Adrenal gland (tissue), 12 donors: ENCODE measurements around the gene SNX1. TPM values are rescaled to one million over a fixed set of nuclear protein-coding genes. Genes with fewer than 3 reads are reported as not detected.
"Not testable (repeated sequence)": the region's sequence is repeated elsewhere in the genome, so short reads cannot be mapped to it uniquely, and the experiment has no call there.

Source experiments
- DNase-seq, 7 donors: peaks; one replicate each; pipeline ENCODE4 v3.0.0-alpha.2; 2019 to 2020
- H3K27ac ChIP-seq, 5 donors: fragments of 200-600 bp; sonication (generic) in 4 of 5; 1 replicate in 3 of 5; 2 replicates in 2 of 5; pipeline versions ENCODE4 v1.5.1 to v1.8.0; 2016 to 2020; ENCODE audit warnings: mild to moderate bottlenecking in 1 of 5
- H3K27me3 ChIP-seq: fragments of 200-600 bp; 2 replicates; pipeline ENCODE4 v1.8.0; 2021
- H3K36me3 ChIP-seq, 2 donors: fragments of 200-600 bp; replicated peaks in 1 of 2; 1 replicate in 1 of 2; 2 replicates in 1 of 2; pipeline versions ENCODE4 v1.5.1 to v1.8.0; 2018 to 2022
- H3K4me1 ChIP-seq, 2 donors: fragments of 200-600 bp; replicated peaks in 1 of 2; 1 replicate in 1 of 2; 2 replicates in 1 of 2; pipeline versions ENCODE4 v1.5.1 to v1.8.0; 2018 to 2021
- H3K4me3 ChIP-seq, 4 donors: fragments of 200-600 bp; sonication (generic) in 3 of 4; one replicate each; pipeline ENCODE4 v1.5.1; 2016 to 2018
- H3K9me3 ChIP-seq, 3 donors: fragments of 200-600 bp; sonication (generic) in 1 of 3; replicated peaks in 1 of 3; 1 replicate in 2 of 3; 2 replicates in 1 of 3; pipeline versions ENCODE4 v1.5.1 to v1.8.0; 2016 to 2021
- POLR2A ChIP-seq, 2 donors: fragments of 450-650 bp; IDR thresholded peaks; one replicate each; pipeline ENCODE4 v1.6.1; 2017; ENCODE audit warnings: antibody characterized with exemption in 2 of 2, mild to moderate bottlenecking in 2 of 2, moderate library complexity in 1 of 2
- WGBS, 4 donors: extraction: QIAGEN DNeasy Blood & Tissue Kit in 2 of 4; methylation state at CpG; one replicate each; pipeline versions ENCODE4 v1.1.5 to v1.1.7; 2013 to 2017; 5-methylcytosine and 5-hydroxymethylcytosine counted together
- intact Hi-C, 2 donors: fragments of 100-400 bp; cut with DNase I; formaldehyde crosslinking; loops; one replicate each; pipeline versions ENCODE4 v1.14.1 to v1.15.0; 2022 to 2023
- polyA plus RNA-seq, 3 donors: library from polyadenylated mRNA; stranded (reverse); fragments of 200-250 nt in 2 of 3; fragments of 350-450 nt in 1 of 3; fragmentation: Illumina TruSeq in 1 of 3; extraction: RNeasy Lipid Tissue Mini Kit (QIAGEN cat#74804) in 1 of 3; gene quantifications; one replicate each; pipeline ENCODE4 v1.2.3, GENCODE V29; 2013 to 2014
- total RNA-seq, 9 donors: library from RNA; depleted of rRNA in 4 of 9; stranded (reverse); fragments of >200 nt in 4 of 9; fragments of 120-200 nt in 1 of 9; fragmentation: NEBNext Ultra II Directional in 1 of 9; extraction: Animal tissue kit (Norgen Biotek cat#: 25700) in 1 of 9; gene quantifications; one replicate each; pipeline versions ENCODE4 v1.1.0 to v1.2.4, GENCODE V29; 2013 to 2023
- TF ChIP-seq, protein P1 (sequence below), 6 experiments: fragments of 450-650 bp in 4 of 6; fragments of 200-600 bp in 2 of 6; sonication (generic) in 1 of 6; IDR thresholded peaks; 1 replicate in 5 of 6; 2 replicates in 1 of 6; pipeline versions ENCODE4 v1.5.1 to v1.8.0; 2016 to 2021; ENCODE audit warnings: antibody characterized with exemption in 6 of 6, mild to moderate bottlenecking in 2 of 6, moderate library complexity in 1 of 6
- donor health status: healthy with polysubstance abuse.
- donor health status: Bipolar disorder and iron deficiency.
- donor health status: DM: yes; HTN: yes; CAD: no.
- donor health status: DM: no; HTN: no; CAD: no.
- donor health status: DM: no; HTN: no; CAD: no.
- donor health status: DM: yes; HTN: yes; CAD: no.

SNX1 gene
- total and polyA plus RNA-seq, 12 donors = 61.2 to 251 (median 111) TPM

DNA sequence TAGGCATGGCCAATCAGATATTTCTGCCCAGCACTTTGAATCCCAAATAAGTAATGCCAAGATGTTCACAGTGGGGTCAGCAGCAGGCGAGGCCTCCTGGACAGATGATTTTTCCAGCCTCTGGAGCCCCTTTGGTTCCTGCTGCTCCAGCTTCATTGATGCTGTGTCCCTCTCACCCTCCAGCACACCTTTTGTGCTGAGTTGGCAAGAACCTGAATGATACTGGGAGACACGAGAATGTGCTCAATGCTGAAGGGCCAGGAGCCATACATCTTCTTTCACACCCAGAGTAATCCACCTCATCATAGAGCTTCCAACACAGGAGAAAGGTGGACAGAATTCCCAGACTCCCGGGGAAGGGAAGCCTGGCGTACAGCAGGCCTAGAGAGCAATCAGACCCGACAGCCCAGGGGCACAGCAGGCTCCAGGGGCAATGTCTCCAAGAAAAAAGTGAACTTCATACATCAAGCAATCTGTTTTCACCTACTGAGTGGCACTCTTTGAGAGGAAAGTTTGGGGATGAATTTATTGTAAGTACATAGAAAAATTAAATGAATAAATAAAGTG is 42.8 kb upstream of the SNX1 start:
- no peak overlapping the region for H3K27ac ChIP-seq
- H3K36me3 ChIP-seq = no peaks in the 10 kb centered on the region
- no peak overlapping the region for H3K4me3 ChIP-seq
- WGBS, 4 donors = 89 to 97% (median 93%) methylated on average over 5 of the region's 5 CpGs
- no peaks in the 10 kb centered on the region for H3K27me3 ChIP-seq
- no peaks in the 10 kb centered on the region for H3K9me3 ChIP-seq
- intact Hi-C loops = no loop called here
- H3K4me1 ChIP-seq = no peaks in the 10 kb centered on the region
- no peak for DNase-seq
- TF ChIP-seq, protein P1, sequence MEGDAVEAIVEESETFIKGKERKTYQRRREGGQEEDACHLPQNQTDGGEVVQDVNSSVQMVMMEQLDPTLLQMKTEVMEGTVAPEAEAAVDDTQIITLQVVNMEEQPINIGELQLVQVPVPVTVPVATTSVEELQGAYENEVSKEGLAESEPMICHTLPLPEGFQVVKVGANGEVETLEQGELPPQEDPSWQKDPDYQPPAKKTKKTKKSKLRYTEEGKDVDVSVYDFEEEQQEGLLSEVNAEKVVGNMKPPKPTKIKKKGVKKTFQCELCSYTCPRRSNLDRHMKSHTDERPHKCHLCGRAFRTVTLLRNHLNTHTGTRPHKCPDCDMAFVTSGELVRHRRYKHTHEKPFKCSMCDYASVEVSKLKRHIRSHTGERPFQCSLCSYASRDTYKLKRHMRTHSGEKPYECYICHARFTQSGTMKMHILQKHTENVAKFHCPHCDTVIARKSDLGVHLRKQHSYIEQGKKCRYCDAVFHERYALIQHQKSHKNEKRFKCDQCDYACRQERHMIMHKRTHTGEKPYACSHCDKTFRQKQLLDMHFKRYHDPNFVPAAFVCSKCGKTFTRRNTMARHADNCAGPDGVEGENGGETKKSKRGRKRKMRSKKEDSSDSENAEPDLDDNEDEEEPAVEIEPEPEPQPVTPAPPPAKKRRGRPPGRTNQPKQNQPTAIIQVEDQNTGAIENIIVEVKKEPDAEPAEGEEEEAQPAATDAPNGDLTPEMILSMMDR (IDR thresholded peaks at IDR 0.05) = no peak
- no peak for TF ChIP-seq POLR2A (IDR thresholded peaks at IDR 0.05)

DNA sequence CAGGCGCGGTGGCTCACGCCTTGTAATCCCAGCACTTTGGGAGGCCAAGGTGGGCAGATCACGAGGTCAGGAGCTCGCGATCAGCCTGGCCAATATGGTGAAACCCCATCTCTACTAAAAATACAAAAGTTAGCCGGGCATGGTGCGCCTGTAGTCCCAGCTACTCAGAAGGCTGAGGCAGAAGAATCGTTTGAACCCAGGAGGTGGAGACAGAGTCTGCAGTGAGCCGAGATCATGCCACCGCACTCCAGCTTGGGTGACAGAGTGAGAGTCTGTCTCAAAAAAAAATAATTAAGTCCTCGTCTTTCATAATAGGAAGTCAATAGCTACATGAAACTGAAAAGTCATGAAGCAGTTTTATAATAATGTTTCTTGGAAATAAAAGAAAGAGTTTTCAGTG is 42.1 kb upstream of the SNX1 start:
- H3K9me3 ChIP-seq, intact Hi-C loops: not testable (repeated sequence)
- WGBS, 4 donors = 86 to 90% (median 87%) methylated on average over 12 of the region's 12 CpGs

DNA sequence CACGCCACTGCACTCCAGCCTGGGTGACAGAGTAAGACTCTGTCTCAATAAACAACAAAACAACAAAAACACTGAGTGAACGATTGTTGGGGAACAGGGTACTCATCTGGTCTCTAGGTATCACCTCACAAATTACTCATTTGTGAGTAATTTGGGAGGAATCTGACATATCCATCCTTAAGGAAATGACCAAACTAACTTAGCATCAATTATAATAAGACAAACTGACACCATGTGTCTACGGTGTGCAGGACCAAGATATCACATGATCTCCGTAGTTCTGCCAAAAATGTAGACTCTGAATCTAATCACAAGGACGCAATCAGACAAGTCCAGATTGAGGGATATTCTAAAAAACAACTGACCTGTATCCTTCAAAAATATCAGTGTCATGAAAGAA is 37.5 kb upstream of the SNX1 start:
- Histone ChIP-seq H3K27ac (no peak overlapping the region), H3K4me3 (no peak overlapping the region), H3K27me3 (no peaks in the 10 kb centered on the region), H3K36me3 (no peaks in the 10 kb centered on the region), H3K4me1 (no peaks in the 10 kb centered on the region), H3K9me3 (no peaks in the 10 kb centered on the region)
- 58 to 60% (median 59%) methylated on average over 5 of the region's 5 CpGs for WGBS, 4 donors
- intact Hi-C loops = no loop called here
- no peak for DNase-seq
- TF ChIP-seq, protein P1 (IDR thresholded peaks at IDR 0.05) = no peak
- TF ChIP-seq POLR2A (IDR thresholded peaks at IDR 0.05) = no peak

More for the DNA sequence above, 42.1 kb upstream of the SNX1 start:
- DNase-seq, H3K36me3 ChIP-seq, H3K4me1 ChIP-seq, H3K27me3 ChIP-seq, H3K4me3 ChIP-seq, H3K27ac ChIP-seq: not testable (repeated sequence)

DNA sequence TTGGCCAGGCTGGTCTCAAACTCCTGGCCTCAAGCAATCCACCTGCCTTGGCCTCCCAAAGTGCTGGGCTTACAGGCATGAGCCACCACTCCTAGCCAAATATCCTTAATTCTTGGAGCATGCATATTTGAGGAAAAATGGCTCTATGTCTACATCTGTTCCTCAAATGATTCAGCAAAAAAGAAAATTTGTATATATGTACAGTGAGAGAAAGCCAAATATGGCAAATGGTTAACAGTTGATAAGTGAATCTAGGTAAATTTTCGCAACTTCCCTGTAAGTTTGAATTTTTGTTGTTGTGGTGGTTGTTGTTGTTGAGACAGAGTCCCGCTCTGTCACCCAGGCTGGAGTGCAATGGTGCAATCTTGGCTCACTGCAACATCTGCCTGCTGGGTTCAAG is 36.7 kb upstream of the SNX1 start:
- H3K4me3 ChIP-seq, H3K9me3 ChIP-seq, H3K36me3 ChIP-seq, H3K4me1 ChIP-seq, intact Hi-C loops, H3K27me3 ChIP-seq, DNase-seq, H3K27ac ChIP-seq: not testable (repeated sequence)
- 93 to 100% (median 95%) methylated on average over 2 of the region's 2 CpGs for WGBS, 4 donors

DNA sequence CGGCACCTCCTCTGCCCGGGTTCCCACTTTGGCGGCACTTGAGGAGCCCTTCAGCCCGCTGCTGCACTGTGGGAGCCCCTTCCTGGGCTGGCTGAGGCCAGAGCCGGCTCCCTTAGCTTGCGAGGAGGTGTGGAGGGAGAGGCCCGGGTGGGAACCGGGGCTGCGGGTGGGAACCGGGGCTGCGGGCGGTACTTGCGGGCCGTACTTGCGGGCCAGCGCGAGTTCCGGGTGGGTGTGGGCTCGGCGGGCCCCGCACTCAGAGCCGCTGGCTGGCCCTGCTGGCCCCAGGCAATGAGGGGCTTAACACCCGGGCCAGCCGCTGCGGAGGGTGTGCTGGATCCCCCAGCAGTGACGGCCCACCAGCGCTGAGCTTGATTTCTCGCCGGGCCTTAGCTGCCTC is 35.1 kb upstream of the SNX1 start:
- no peaks in the 10 kb centered on the region for H3K4me1 ChIP-seq
- TF ChIP-seq, protein P1 (IDR thresholded peaks at IDR 0.05) = no peak
- no peak for TF ChIP-seq POLR2A (IDR thresholded peaks at IDR 0.05)

More for the DNA sequence above, 35.1 kb upstream of the SNX1 start:
- no peak for DNase-seq
- intact Hi-C loops = loop anchor here in 1 of 2 donors (10.0 kb wide), 1 partner anchor 596 kb away; no protein-coding TSS in a partner anchor
- 92 to 97% (median 94%) methylated on average over 7 to 29 of the region's 29 CpGs for WGBS, 4 donors
- Histone ChIP-seq H3K4me3 (no peak overlapping the region), H3K27ac (no peak overlapping the region), H3K36me3 (no peaks in the 10 kb centered on the region), H3K27me3 (no peaks in the 10 kb centered on the region), H3K9me3 (no peaks in the 10 kb centered on the region)
